H9 (cell line): ENCODE results near the gene TRIP10. TPM values are rescaled to one million over a fixed set of nuclear protein-coding genes. Genes with fewer than 3 reads are reported as not detected.

Source experiments
- DNase-seq: peaks from one replicate; pipeline ENCODE4 v3.0.0-alpha.2; 2017
- H2AFZ ChIP-seq: one replicate; pipeline ENCODE4 v1.6.1; 2013; ENCODE audit warnings: mild to moderate bottlenecking, low read length, control low read depth, moderate library complexity
- H2AK5ac ChIP-seq: 2 replicates; pipeline ENCODE4 v1.6.1; 2013; ENCODE audit warnings: low read length, control low read depth, mixed read lengths; ENCODE audit not compliant: insufficient read length
- H2BK120ac ChIP-seq: one replicate; pipeline ENCODE4 v1.6.1; 2013; ENCODE audit warnings: low read depth, mild to moderate bottlenecking, low read length, control low read depth, inconsistent platforms; ENCODE audit not compliant: poor library complexity, severe bottlenecking
- H2BK12ac ChIP-seq: 2 replicates; pipeline ENCODE4 v1.6.1; 2013; ENCODE audit warnings: low read length, control low read depth, mixed read lengths, low read depth; ENCODE audit not compliant: insufficient read length
- H2BK15ac ChIP-seq: 2 replicates; pipeline ENCODE4 v1.6.1; 2013; ENCODE audit warnings: low read depth, low read length, control low read depth
- H2BK20ac ChIP-seq: one replicate; pipeline ENCODE4 v1.6.1; 2013; ENCODE audit warnings: low read depth, mild to moderate bottlenecking, low read length, control low read depth, inconsistent platforms; ENCODE audit not compliant: poor library complexity, severe bottlenecking
- H2BK5ac ChIP-seq: 2 replicates; pipeline ENCODE4 v1.6.1; 2013; ENCODE audit warnings: low read length, control low read depth, mixed read lengths; ENCODE audit not compliant: insufficient read length
- H3K14ac ChIP-seq: 2 replicates; pipeline ENCODE4 v1.6.1; 2013; ENCODE audit warnings: low read length, control low read depth; ENCODE audit not compliant: insufficient read depth
- H3K18ac ChIP-seq: 2 replicates; pipeline ENCODE4 v1.6.1; 2013; ENCODE audit warnings: low read depth, mild to moderate bottlenecking, mixed read lengths, low read length, control low read depth; ENCODE audit not compliant: insufficient read length
- H3K23ac ChIP-seq: 2 replicates; pipeline ENCODE4 v1.6.1; 2013; ENCODE audit warnings: low read length, control low read depth, mixed read lengths, low read depth; ENCODE audit not compliant: insufficient read length
- H3K23me2 ChIP-seq: 2 replicates; pipeline ENCODE4 v1.6.1; 2013; ENCODE audit warnings: low read depth, mild to moderate bottlenecking, mixed read lengths, low read length, control low read depth; ENCODE audit not compliant: insufficient read length, poor library complexity, severe bottlenecking
- H3K27ac ChIP-seq: 2 replicates; pipeline ENCODE4 v1.5.1; 2013; ENCODE audit warnings: low read length, control low read depth, mixed read lengths, low read depth; ENCODE audit not compliant: insufficient read length
- H3K27me3 ChIP-seq: 2 replicates; pipeline ENCODE4 v1.6.1; 2013; ENCODE audit warnings: low read length, control low read depth, inconsistent platforms; ENCODE audit not compliant: insufficient read depth
- H3K4ac ChIP-seq: 2 replicates; pipeline ENCODE4 v1.6.1; 2013; ENCODE audit warnings: low read depth, mild to moderate bottlenecking, control low read depth, inconsistent platforms, low read length, moderate library complexity
- H3K4me1 ChIP-seq: 2 replicates; pipeline ENCODE4 v1.6.1; 2013; ENCODE audit warnings: low read length, control low read depth, inconsistent platforms; ENCODE audit not compliant: insufficient read depth
- H3K4me2 ChIP-seq: 2 replicates; pipeline ENCODE4 v1.6.1; 2013; ENCODE audit warnings: low read length, control low read depth, mixed read lengths; ENCODE audit not compliant: insufficient read length, insufficient read depth
- H3K56ac ChIP-seq: 2 replicates; pipeline ENCODE4 v1.6.1; 2013; ENCODE audit warnings: low read depth, mild to moderate bottlenecking, mixed read lengths, low read length, control low read depth; ENCODE audit not compliant: insufficient read length
- H3K79me1 ChIP-seq: 2 replicates; pipeline ENCODE4 v1.6.1; 2013; ENCODE audit warnings: low read depth, mild to moderate bottlenecking, moderate library complexity, low read length, control low read depth, inconsistent platforms; ENCODE audit not compliant: insufficient read depth, poor library complexity, severe bottlenecking
- H3K79me2 ChIP-seq: 2 replicates; pipeline ENCODE4 v1.6.1; 2013; ENCODE audit warnings: low read length, control low read depth, inconsistent platforms; ENCODE audit not compliant: insufficient read depth
- H3K9ac ChIP-seq: 2 replicates; pipeline ENCODE4 v1.6.1; 2013; ENCODE audit warnings: low read length, control low read depth, mixed read lengths; ENCODE audit not compliant: insufficient read length; ENCODE audit errors: extremely low read depth
- H3K9me3 ChIP-seq: one replicate; pipeline ENCODE4 v1.6.1; 2013; ENCODE audit warnings: low read depth, low read length, inconsistent platforms; ENCODE audit not compliant: control insufficient read depth
- H3T11ph ChIP-seq: one replicate; pipeline ENCODE4 v1.6.1; 2013; ENCODE audit warnings: mild to moderate bottlenecking, low read length, control low read depth, inconsistent platforms
- H4K20me1 ChIP-seq: one replicate; pipeline ENCODE4 v1.6.1; 2013; ENCODE audit not compliant: control insufficient read depth, insufficient read length, insufficient read depth
- H4K5ac ChIP-seq: 2 replicates; pipeline ENCODE4 v1.6.1; 2013; ENCODE audit warnings: low read depth, mild to moderate bottlenecking, mixed read lengths, low read length, control low read depth; ENCODE audit not compliant: insufficient read length
- H4K8ac ChIP-seq: replicated peaks from 2 replicates; pipeline ENCODE4 v1.6.1; 2013; ENCODE audit warnings: low read length, control low read depth, mixed read lengths, low read depth; ENCODE audit not compliant: insufficient read length
- H4K91ac ChIP-seq: 2 replicates; pipeline ENCODE4 v1.6.1; 2013; ENCODE audit warnings: low read depth, mild to moderate bottlenecking, moderate library complexity, mixed read lengths, low read length, control low read depth; ENCODE audit not compliant: insufficient read length
- H3K27ac Mint-ChIP-seq, 3 experiments: 2 replicates in 2 of 3; 3 replicates in 1 of 3; pipeline ENCODE4 v1.8.0; 2020 to 2021; ENCODE audit warnings: mixed read lengths in 3 of 3, mild to moderate bottlenecking in 1 of 3, moderate library complexity in 1 of 3
- H3K27me3 Mint-ChIP-seq: 2 replicates; pipeline ENCODE4 v1.8.0; 2021; ENCODE audit warnings: low read depth, mild to moderate bottlenecking, moderate library complexity, mixed read lengths
- H3K36me3 Mint-ChIP-seq, 3 experiments: 2 replicates in 2 of 3; 3 replicates in 1 of 3; pipeline ENCODE4 v1.8.0; 2020 to 2021; ENCODE audit warnings: low read depth in 3 of 3, mixed read lengths in 3 of 3; ENCODE audit not compliant: insufficient read depth in 1 of 3
- H3K4me1 Mint-ChIP-seq, 2 experiments: 2 replicates each; pipeline ENCODE4 v1.8.0; 2020; ENCODE audit warnings: mixed read lengths in 2 of 2
- H3K4me3 Mint-ChIP-seq, 2 experiments: 2 replicates in 1 of 2; 3 replicates in 1 of 2; pipeline ENCODE4 v1.8.0; 2020 to 2021; ENCODE audit warnings: mild to moderate bottlenecking in 2 of 2, mixed read lengths in 2 of 2, moderate library complexity in 1 of 2
- H3K9me3 Mint-ChIP-seq, 2 experiments: 2 replicates in 1 of 2; 3 replicates in 1 of 2; pipeline ENCODE4 v1.8.0; 2020; ENCODE audit warnings: mild to moderate bottlenecking in 2 of 2, mixed read lengths in 2 of 2, moderate library complexity in 1 of 2
- WGBS: extraction: QIAGEN DNeasy Blood & Tissue Kit; methylation state at CpG from one replicate; pipeline ENCODE4 v1.1.7; 2013; ENCODE audit warnings: missing lambda C conversion rate, low lambda C conversion rate, mixed read lengths; ENCODE audit not compliant: insufficient read length; ENCODE audit errors: extremely low coverage; 5-methylcytosine and 5-hydroxymethylcytosine counted together
- total RNA-seq: library from RNA; stranded (reverse); gene quantifications from 2 replicates; pipeline ENCODE4 v1.2.1, GENCODE V29; 2021
- TF ChIP-seq, protein P1 (sequence below): fragments of 200-600 bp; sonication (generic); conservative IDR thresholded peaks from 3 replicates; pipeline ENCODE4 v1.8.0; 2021; ENCODE audit warnings: antibody characterized with exemption, mild to moderate bottlenecking

TRIP10 gene
- total RNA-seq, 1 experiment from 2014 or later: 56.4 TPM

DNA sequence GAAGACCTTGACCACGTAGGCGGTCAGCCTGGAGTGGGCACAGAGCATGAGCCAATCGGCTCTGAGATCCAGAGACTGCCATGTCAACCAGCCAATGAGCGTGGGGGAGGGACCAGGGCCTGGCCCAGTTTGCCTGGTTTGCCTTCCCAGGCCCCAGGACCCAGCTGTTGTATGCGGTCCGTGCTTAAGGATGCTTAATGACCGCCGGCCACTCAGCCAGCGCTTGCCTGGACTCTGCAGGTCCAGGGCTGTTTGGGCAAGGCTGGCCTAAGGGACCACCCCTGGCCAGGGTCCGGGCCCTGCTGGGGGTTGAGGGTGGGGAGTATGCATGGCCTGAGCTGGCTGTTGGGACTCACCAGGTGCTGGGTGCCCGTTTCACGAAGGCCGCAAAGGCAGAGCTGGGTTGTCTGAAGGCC lies 46.4 kb upstream of the TRIP10 start:
- Mint-ChIP-seq H3K27ac (no peak overlapping the region), H3K36me3 (peaks cover 0 to 9% (median 0%) of the 10 kb centered on the region in 3 experiments; a peak in 5 of 7 replicates), H3K4me1 (peaks cover 3% of the 10 kb centered on the region in 2 experiments; a peak in 1 of 4 replicates), H3K9me3 (peaks cover 2 to 64% of the 10 kb centered on the region in 2 experiments; a peak in 3 of 5 replicates), H3K4me3 (no peak overlapping the region), H3K27me3 (no peaks in the 10 kb centered on the region; the same call in 1 of the 2 replicates)
- no peak overlapping the region for H2AK5ac ChIP-seq
- no peak overlapping the region for H3K23ac ChIP-seq
- no peak overlapping the region for H3K56ac ChIP-seq
- H3T11ph ChIP-seq: no peak overlapping the region
- H3K9ac ChIP-seq: no peak overlapping the region
- H3K27me3 ChIP-seq: no peaks in the 10 kb centered on the region; the same call in 1 of the 2 replicates
- no peak overlapping the region for H4K5ac ChIP-seq
- no peaks in the 10 kb centered on the region for H3K23me2 ChIP-seq
- H4K20me1 ChIP-seq: no peaks in the 10 kb centered on the region
- no peaks in the 10 kb centered on the region for H3K4me1 ChIP-seq
- no peak overlapping the region for H2AFZ ChIP-seq
- H2BK5ac ChIP-seq: no peak overlapping the region
- H3K79me2 ChIP-seq: no peaks in the 10 kb centered on the region
- no CpG with 5 or more reads among the region's 13 CpGs for WGBS
- no peak overlapping the region for H2BK15ac ChIP-seq
- no peak overlapping the region for H3K4ac ChIP-seq
- H3K79me1 ChIP-seq: no peaks in the 10 kb centered on the region
- no peak overlapping the region for H2BK12ac ChIP-seq
- no peak overlapping the region for H3K4me2 ChIP-seq
- TF ChIP-seq, protein P1, sequence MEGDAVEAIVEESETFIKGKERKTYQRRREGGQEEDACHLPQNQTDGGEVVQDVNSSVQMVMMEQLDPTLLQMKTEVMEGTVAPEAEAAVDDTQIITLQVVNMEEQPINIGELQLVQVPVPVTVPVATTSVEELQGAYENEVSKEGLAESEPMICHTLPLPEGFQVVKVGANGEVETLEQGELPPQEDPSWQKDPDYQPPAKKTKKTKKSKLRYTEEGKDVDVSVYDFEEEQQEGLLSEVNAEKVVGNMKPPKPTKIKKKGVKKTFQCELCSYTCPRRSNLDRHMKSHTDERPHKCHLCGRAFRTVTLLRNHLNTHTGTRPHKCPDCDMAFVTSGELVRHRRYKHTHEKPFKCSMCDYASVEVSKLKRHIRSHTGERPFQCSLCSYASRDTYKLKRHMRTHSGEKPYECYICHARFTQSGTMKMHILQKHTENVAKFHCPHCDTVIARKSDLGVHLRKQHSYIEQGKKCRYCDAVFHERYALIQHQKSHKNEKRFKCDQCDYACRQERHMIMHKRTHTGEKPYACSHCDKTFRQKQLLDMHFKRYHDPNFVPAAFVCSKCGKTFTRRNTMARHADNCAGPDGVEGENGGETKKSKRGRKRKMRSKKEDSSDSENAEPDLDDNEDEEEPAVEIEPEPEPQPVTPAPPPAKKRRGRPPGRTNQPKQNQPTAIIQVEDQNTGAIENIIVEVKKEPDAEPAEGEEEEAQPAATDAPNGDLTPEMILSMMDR: no peak
- DNase-seq: peak; percentile 74
- H3K9me3 ChIP-seq: no peaks in the 10 kb centered on the region
- no peak overlapping the region for H4K91ac ChIP-seq
- no peak overlapping the region for H2BK120ac ChIP-seq
- H4K8ac ChIP-seq: no peak overlapping the region
- H3K14ac ChIP-seq: no peak overlapping the region
- no peak overlapping the region for H3K27ac ChIP-seq
- H2BK20ac ChIP-seq: no peak overlapping the region
- no peak overlapping the region for H3K18ac ChIP-seq
